Neural progenitor cell (in vitro differentiated cells): ENCODE results near the gene GNB5.

Experiments
- EZH2 ChIP-seq: fragments of 200-600 bp; sonication (generic); IDR thresholded peaks from 2 replicates; pipeline ENCODE4 v1.6.1; 2017; ENCODE audit warnings: antibody characterized with exemption, mild to moderate bottlenecking, moderate library complexity
- TF ChIP-seq, protein P1 (sequence below): fragments of 200-600 bp; sonication (generic); IDR thresholded peaks from 2 replicates; pipeline ENCODE4 v1.5.1; 2017; ENCODE audit warnings: antibody characterized with exemption, mild to moderate bottlenecking

DNA sequence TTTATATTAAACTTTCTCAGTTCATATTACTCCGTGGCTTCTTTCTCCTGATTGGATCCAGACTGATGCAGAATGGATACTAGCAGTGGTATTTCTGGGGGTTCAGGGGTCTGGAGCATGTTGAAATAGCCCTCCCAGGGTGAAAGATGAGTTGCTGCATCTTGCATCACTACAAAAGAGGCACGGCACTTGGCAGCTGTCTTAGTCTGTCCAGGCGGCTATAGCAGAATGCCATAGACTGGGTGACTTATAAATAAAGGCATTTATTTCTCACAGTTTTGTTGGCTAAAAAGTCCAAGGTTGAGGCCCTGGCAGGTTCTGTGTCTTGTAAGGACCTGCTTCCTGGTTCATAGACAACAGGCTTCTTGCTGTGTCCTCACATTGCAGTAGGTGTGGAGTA lies 78.0 kb downstream of the GNB5 start:
- TF ChIP-seq EZH2: no peak
- TF ChIP-seq, protein P1, sequence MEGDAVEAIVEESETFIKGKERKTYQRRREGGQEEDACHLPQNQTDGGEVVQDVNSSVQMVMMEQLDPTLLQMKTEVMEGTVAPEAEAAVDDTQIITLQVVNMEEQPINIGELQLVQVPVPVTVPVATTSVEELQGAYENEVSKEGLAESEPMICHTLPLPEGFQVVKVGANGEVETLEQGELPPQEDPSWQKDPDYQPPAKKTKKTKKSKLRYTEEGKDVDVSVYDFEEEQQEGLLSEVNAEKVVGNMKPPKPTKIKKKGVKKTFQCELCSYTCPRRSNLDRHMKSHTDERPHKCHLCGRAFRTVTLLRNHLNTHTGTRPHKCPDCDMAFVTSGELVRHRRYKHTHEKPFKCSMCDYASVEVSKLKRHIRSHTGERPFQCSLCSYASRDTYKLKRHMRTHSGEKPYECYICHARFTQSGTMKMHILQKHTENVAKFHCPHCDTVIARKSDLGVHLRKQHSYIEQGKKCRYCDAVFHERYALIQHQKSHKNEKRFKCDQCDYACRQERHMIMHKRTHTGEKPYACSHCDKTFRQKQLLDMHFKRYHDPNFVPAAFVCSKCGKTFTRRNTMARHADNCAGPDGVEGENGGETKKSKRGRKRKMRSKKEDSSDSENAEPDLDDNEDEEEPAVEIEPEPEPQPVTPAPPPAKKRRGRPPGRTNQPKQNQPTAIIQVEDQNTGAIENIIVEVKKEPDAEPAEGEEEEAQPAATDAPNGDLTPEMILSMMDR: no peak
